GM18907 (cell line): ENCODE results near the gene TSSK6.
"Not testable (repeated sequence)": the region's sequence is repeated elsewhere in the genome, so short reads cannot be mapped to it uniquely, and the experiment has no call there.

Source experiments
- ATAC-seq: cut with Tn5 transposase; IDR thresholded peaks from one replicate; pipeline ENCODE4 v1.9.1; 2021; ENCODE audit warnings: mild to moderate bottlenecking, moderate library complexity; ENCODE audit not compliant: unreplicated experiment

TSSK6 gene

GRCh38 chr19:19488875-19489690 lies 26.3 kb downstream of the TSSK6 start:
- peak; percentile 68 for ATAC-seq

GRCh38 chr19:19487950-19488874 lies 27.1 kb downstream of the TSSK6 start:
- ATAC-seq: no peak

GRCh38 chr19:19487077-19487949 lies 28.0 kb downstream of the TSSK6 start:
- no peak for ATAC-seq

- ATAC-seq: no peak
Observed at GRCh38 chr19:19486343-19487076, 28.8 kb downstream of the TSSK6 start.

- no peak for ATAC-seq
Observed at GRCh38 chr19:19485998-19486290, 29.4 kb downstream of the TSSK6 start.

DNA sequence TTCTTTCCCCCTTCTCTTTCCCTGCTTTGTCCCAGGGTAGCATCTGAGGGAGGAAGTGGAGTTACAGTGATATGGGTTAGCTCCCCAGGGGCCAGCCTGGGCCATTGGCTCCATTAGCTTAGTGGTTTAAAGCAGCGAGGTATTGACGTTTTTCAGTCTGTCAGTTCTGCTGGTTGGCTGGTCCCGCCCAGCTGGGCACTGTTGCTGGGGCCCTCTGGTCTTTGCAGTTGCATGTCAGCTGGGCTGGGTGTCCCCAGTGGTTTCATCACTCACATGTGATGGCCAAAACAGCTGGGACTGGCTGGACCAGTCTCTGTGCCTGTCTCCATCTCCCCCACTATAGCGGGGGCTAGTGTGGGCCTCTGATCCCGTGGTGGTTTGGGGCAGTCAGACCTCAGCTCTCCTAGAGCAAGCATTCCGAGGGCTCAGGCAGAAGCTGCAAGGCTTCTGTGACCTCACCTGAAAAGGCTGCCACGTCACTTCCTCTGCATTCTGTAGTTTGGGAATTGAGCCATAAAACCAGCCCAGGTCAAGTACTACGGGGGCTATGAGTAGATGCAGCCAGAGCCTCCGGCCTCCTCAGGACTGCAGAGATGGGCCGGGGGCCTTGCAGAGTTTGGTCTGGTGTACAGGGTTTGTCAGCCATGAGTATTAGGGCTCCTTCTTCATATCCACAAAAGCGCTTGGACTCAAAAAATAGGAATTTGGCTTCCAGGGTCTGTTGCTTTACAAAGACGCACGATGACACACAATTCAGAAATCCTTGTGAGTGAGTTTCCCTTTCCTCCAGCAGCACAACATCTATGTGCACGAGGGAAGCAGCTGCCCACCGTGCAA lies 30.0 kb downstream of the TSSK6 start:
- peak; percentile 28 for ATAC-seq

DNA sequence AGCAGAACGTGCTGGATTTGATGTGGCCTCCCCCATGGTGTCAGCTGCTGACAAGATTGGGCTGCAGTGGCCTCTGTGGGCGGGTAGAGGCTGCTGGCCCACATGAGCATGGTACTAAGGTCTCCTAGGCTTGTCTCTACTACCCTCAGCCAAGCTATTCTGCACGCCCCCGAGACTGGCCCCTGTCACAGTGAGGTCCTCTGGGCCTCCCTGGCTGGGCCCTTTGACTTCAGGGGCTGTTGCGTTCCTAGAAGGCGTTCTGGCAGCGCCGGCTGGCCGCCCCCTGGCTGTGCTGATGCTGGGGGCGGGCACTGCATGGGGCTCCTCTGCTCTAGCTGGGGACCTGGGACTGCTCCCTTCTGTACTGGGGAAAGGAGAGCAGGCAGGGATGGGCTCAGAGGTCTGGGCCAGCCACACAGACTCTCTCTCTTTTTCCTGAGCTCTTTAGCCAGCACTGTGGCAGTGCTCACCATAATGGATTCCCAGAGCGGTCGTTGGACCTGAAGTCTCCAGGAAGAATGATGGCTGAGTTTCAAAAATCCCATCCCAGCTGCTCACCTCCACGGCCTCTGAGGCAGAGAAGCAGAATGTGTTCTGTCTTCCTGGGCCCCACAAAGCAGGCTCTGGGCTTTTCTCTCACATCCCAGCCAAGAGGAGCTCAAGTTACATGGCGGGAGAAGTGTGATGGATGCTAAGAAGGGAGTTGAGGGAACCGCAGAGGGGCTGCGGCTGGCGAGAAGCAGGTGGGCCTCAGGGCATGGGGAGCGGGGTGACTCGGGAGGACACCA lies 32.3 kb downstream of the TSSK6 start:
- no peak for ATAC-seq

GRCh38 chr19:19480688-19481087 lies 34.7 kb downstream of the TSSK6 start:
- ATAC-seq: no peak

- no peak for ATAC-seq
Observed at GRCh38 chr19:19477705-19478383, 37.5 kb downstream of the TSSK6 start.

GRCh38 chr19:19475849-19476828 lies 39.2 kb downstream of the TSSK6 start:
- ATAC-seq: no peak

- no peak for ATAC-seq
Observed at GRCh38 chr19:19475015-19475765, 40.2 kb downstream of the TSSK6 start.

- ATAC-seq: not testable (repeated sequence)
Observed at GRCh38 chr19:19472106-19472505, 43.2 kb downstream of the TSSK6 start.

DNA sequence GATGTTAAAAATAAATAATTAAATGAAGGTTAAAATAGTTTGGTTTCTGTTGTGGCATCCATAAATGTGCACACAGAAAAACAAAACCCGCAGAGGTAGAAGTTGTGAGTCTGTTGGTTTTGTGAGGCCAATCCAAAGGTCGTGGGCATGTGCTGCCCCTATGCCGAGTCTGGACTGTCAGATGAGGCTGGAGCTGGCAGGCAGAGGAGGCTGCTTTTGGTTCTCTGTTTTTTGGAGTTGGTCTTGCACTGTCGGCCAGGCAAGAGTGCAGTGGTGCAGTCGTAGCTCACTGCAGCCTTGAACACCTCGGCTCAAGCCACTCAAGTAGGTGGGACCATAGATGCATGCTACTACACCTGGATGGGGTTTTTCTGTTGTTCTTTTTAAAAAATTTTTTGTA lies 43.7 kb downstream of the TSSK6 start:
- no peak for ATAC-seq

- ATAC-seq: no peak
Observed at GRCh38 chr19:19470579-19470978, 44.8 kb downstream of the TSSK6 start.

GRCh38 chr19:19468424-19469050 lies 46.8 kb downstream of the TSSK6 start:
- no peak for ATAC-seq

GRCh38 chr19:19466201-19466600 lies 49.1 kb downstream of the TSSK6 start:
- ATAC-seq: no peak
